Effector memory CD4-positive, alpha-beta T cell (primary cell): ENCODE data around the gene GDE1.

ENCODE experiments used
- DNase-seq, 3 donors: peaks; one replicate each; pipeline ENCODE4 v3.0.0-alpha.2; 2020
- H3K27ac ChIP-seq: 2 replicates; pipeline ENCODE4 v1.7.0; 2013; ENCODE audit warnings: mild to moderate bottlenecking, low read length, moderate library complexity; ENCODE audit not compliant: insufficient read depth, poor library complexity, severe bottlenecking
- H3K27me3 ChIP-seq: replicated peaks from 2 replicates; pipeline ENCODE4 v1.7.0; 2013; ENCODE audit warnings: mild to moderate bottlenecking, low read length; ENCODE audit not compliant: insufficient read depth, control insufficient read depth, poor library complexity, severe bottlenecking
- H3K36me3 ChIP-seq: 2 replicates; pipeline ENCODE4 v1.7.0; 2013; ENCODE audit warnings: mild to moderate bottlenecking, low read length, moderate library complexity; ENCODE audit not compliant: control insufficient read depth, insufficient read depth
- H3K4me1 ChIP-seq: 2 replicates; pipeline ENCODE4 v1.7.0; 2013; ENCODE audit warnings: low read length, mild to moderate bottlenecking; ENCODE audit not compliant: control insufficient read depth, insufficient read depth, poor library complexity, severe bottlenecking
- H3K4me3 ChIP-seq: 2 replicates; pipeline ENCODE4 v1.7.0; 2013; ENCODE audit warnings: low read length, low read depth, mild to moderate bottlenecking; ENCODE audit not compliant: insufficient read depth, poor library complexity, severe bottlenecking
- H3K9me3 ChIP-seq: 2 replicates; pipeline ENCODE4 v1.7.0; 2013; ENCODE audit warnings: mild to moderate bottlenecking, low read length, moderate library complexity; ENCODE audit not compliant: control insufficient read depth

GDE1 gene

GRCh38 chr16:19513377-19514053, 8.4 kb downstream of the GDE1 start:
- Histone ChIP-seq H3K36me3 (peaks cover 31% of the 10 kb centered on the region), H3K4me1 (no peaks in the 10 kb centered on the region), H3K9me3 (no peaks in the 10 kb centered on the region), H3K27me3 (no peaks in the 10 kb centered on the region), H3K27ac (no peak overlapping the region), H3K4me3 (no peak overlapping the region)
- no peak for DNase-seq

- Histone ChIP-seq H3K4me1 (no peaks in the 10 kb centered on the region), H3K27me3 (no peaks in the 10 kb centered on the region), H3K27ac (no peak overlapping the region), H3K9me3 (no peaks in the 10 kb centered on the region), H3K36me3 (peaks cover 37% of the 10 kb centered on the region), H3K4me3 (no peak overlapping the region)
- no peak for DNase-seq
These were observed 9.6 kb downstream of the GDE1 start for GRCh38 chr16:19512297-19512696.

- no peak overlapping the region for H3K4me3 ChIP-seq
These were observed 14.0 kb downstream of the GDE1 start for GRCh38 chr16:19507867-19508266.

GRCh38 chr16:19506965-19507364, 14.9 kb downstream of the GDE1 start:
- peaks cover 47% of the 10 kb centered on the region for H3K36me3 ChIP-seq
- no peaks in the 10 kb centered on the region for H3K27me3 ChIP-seq
- H3K27ac ChIP-seq: no peak overlapping the region
- no peak for DNase-seq
- H3K4me1 ChIP-seq: no peaks in the 10 kb centered on the region
- no peak overlapping the region for H3K4me3 ChIP-seq
- H3K9me3 ChIP-seq: no peaks in the 10 kb centered on the region

More at GRCh38 chr16:19507867-19508266, 14.0 kb downstream of the GDE1 start:
- Histone ChIP-seq H3K9me3 (no peaks in the 10 kb centered on the region), H3K4me1 (no peaks in the 10 kb centered on the region), H3K36me3 (peaks cover 42% of the 10 kb centered on the region), H3K27me3 (no peaks in the 10 kb centered on the region), H3K27ac (no peak overlapping the region)
- DNase-seq: no peak

GRCh38 chr16:19505600-19506303, 16.1 kb downstream of the GDE1 start:
- Histone ChIP-seq H3K27ac (no peak overlapping the region), H3K36me3 (peaks cover 52% of the 10 kb centered on the region), H3K9me3 (no peaks in the 10 kb centered on the region), H3K4me1 (no peaks in the 10 kb centered on the region), H3K4me3 (no peak overlapping the region), H3K27me3 (no peaks in the 10 kb centered on the region)
- DNase-seq: no peak

GRCh38 chr16:19503461-19504075, 18.3 kb downstream of the GDE1 start:
- H3K4me1 ChIP-seq: no peaks in the 10 kb centered on the region
- H3K4me3 ChIP-seq: no peak overlapping the region
- H3K36me3 ChIP-seq: peaks cover 49% of the 10 kb centered on the region
- H3K9me3 ChIP-seq: no peaks in the 10 kb centered on the region
- no peak for DNase-seq
- H3K27me3 ChIP-seq: no peaks in the 10 kb centered on the region
- H3K27ac ChIP-seq: no peak overlapping the region

- DNase-seq: peak in 2 of 3 donors; percentile 15 to 51
These were observed 19.3 kb downstream of the GDE1 start for GRCh38 chr16:19502395-19503131.

GRCh38 chr16:19499481-19499880, 22.4 kb downstream of the GDE1 start:
- Histone ChIP-seq H3K4me3 (no peak overlapping the region), H3K4me1 (no peaks in the 10 kb centered on the region), H3K36me3 (peaks cover 34% of the 10 kb centered on the region), H3K27me3 (no peaks in the 10 kb centered on the region), H3K27ac (no peak overlapping the region), H3K9me3 (no peaks in the 10 kb centered on the region)
- DNase-seq: no peak

More at GRCh38 chr16:19502395-19503131, 19.3 kb downstream of the GDE1 start:
- H3K27me3 ChIP-seq: no peaks in the 10 kb centered on the region
- H3K27ac ChIP-seq: no peak overlapping the region
- H3K9me3 ChIP-seq: no peaks in the 10 kb centered on the region
- no peaks in the 10 kb centered on the region for H3K4me1 ChIP-seq
- peaks cover 43% of the 10 kb centered on the region for H3K36me3 ChIP-seq
- no peak overlapping the region for H3K4me3 ChIP-seq

- H3K9me3 ChIP-seq: no peaks in the 10 kb centered on the region
- H3K36me3 ChIP-seq: peaks cover 29% of the 10 kb centered on the region
- DNase-seq: no peak
- H3K4me3 ChIP-seq: no peak overlapping the region
- H3K27ac ChIP-seq: no peak overlapping the region
- peaks cover 3% of the 10 kb centered on the region for H3K4me1 ChIP-seq
- no peaks in the 10 kb centered on the region for H3K27me3 ChIP-seq
These were observed 22.9 kb downstream of the GDE1 start for GRCh38 chr16:19499006-19499405.
